H9 (cell line): ENCODE data around the gene ZNF213. TPM values are rescaled to one million over a fixed set of nuclear protein-coding genes. Genes with fewer than 3 reads are reported as not detected.

Experiments used
- DNase-seq: peaks from one replicate; pipeline ENCODE4 v3.0.0-alpha.2; 2017
- H2AFZ ChIP-seq: one replicate; pipeline ENCODE4 v1.6.1; 2013; ENCODE audit warnings: mild to moderate bottlenecking, low read length, control low read depth, moderate library complexity
- H2AK5ac ChIP-seq: 2 replicates; pipeline ENCODE4 v1.6.1; 2013; ENCODE audit warnings: low read length, control low read depth, mixed read lengths; ENCODE audit not compliant: insufficient read length
- H2BK120ac ChIP-seq: one replicate; pipeline ENCODE4 v1.6.1; 2013; ENCODE audit warnings: low read depth, mild to moderate bottlenecking, low read length, control low read depth, inconsistent platforms; ENCODE audit not compliant: poor library complexity, severe bottlenecking
- H2BK12ac ChIP-seq: 2 replicates; pipeline ENCODE4 v1.6.1; 2013; ENCODE audit warnings: low read length, control low read depth, mixed read lengths, low read depth; ENCODE audit not compliant: insufficient read length
- H2BK15ac ChIP-seq: 2 replicates; pipeline ENCODE4 v1.6.1; 2013; ENCODE audit warnings: low read depth, low read length, control low read depth
- H2BK20ac ChIP-seq: one replicate; pipeline ENCODE4 v1.6.1; 2013; ENCODE audit warnings: low read depth, mild to moderate bottlenecking, low read length, control low read depth, inconsistent platforms; ENCODE audit not compliant: poor library complexity, severe bottlenecking
- H2BK5ac ChIP-seq: 2 replicates; pipeline ENCODE4 v1.6.1; 2013; ENCODE audit warnings: low read length, control low read depth, mixed read lengths; ENCODE audit not compliant: insufficient read length
- H3K14ac ChIP-seq: 2 replicates; pipeline ENCODE4 v1.6.1; 2013; ENCODE audit warnings: low read length, control low read depth; ENCODE audit not compliant: insufficient read depth
- H3K18ac ChIP-seq: 2 replicates; pipeline ENCODE4 v1.6.1; 2013; ENCODE audit warnings: low read depth, mild to moderate bottlenecking, mixed read lengths, low read length, control low read depth; ENCODE audit not compliant: insufficient read length
- H3K23ac ChIP-seq: 2 replicates; pipeline ENCODE4 v1.6.1; 2013; ENCODE audit warnings: low read length, control low read depth, mixed read lengths, low read depth; ENCODE audit not compliant: insufficient read length
- H3K23me2 ChIP-seq: 2 replicates; pipeline ENCODE4 v1.6.1; 2013; ENCODE audit warnings: low read depth, mild to moderate bottlenecking, mixed read lengths, low read length, control low read depth; ENCODE audit not compliant: insufficient read length, poor library complexity, severe bottlenecking
- H3K27ac ChIP-seq: 2 replicates; pipeline ENCODE4 v1.5.1; 2013; ENCODE audit warnings: low read length, control low read depth, mixed read lengths, low read depth; ENCODE audit not compliant: insufficient read length
- H3K27me3 ChIP-seq: 2 replicates; pipeline ENCODE4 v1.6.1; 2013; ENCODE audit warnings: low read length, control low read depth, inconsistent platforms; ENCODE audit not compliant: insufficient read depth
- H3K4ac ChIP-seq: 2 replicates; pipeline ENCODE4 v1.6.1; 2013; ENCODE audit warnings: low read depth, mild to moderate bottlenecking, control low read depth, inconsistent platforms, low read length, moderate library complexity
- H3K4me1 ChIP-seq: 2 replicates; pipeline ENCODE4 v1.6.1; 2013; ENCODE audit warnings: low read length, control low read depth, inconsistent platforms; ENCODE audit not compliant: insufficient read depth
- H3K4me2 ChIP-seq: 2 replicates; pipeline ENCODE4 v1.6.1; 2013; ENCODE audit warnings: low read length, control low read depth, mixed read lengths; ENCODE audit not compliant: insufficient read length, insufficient read depth
- H3K56ac ChIP-seq: 2 replicates; pipeline ENCODE4 v1.6.1; 2013; ENCODE audit warnings: low read depth, mild to moderate bottlenecking, mixed read lengths, low read length, control low read depth; ENCODE audit not compliant: insufficient read length
- H3K79me1 ChIP-seq: 2 replicates; pipeline ENCODE4 v1.6.1; 2013; ENCODE audit warnings: low read depth, mild to moderate bottlenecking, moderate library complexity, low read length, control low read depth, inconsistent platforms; ENCODE audit not compliant: insufficient read depth, poor library complexity, severe bottlenecking
- H3K79me2 ChIP-seq: 2 replicates; pipeline ENCODE4 v1.6.1; 2013; ENCODE audit warnings: low read length, control low read depth, inconsistent platforms; ENCODE audit not compliant: insufficient read depth
- H3K9ac ChIP-seq: 2 replicates; pipeline ENCODE4 v1.6.1; 2013; ENCODE audit warnings: low read length, control low read depth, mixed read lengths; ENCODE audit not compliant: insufficient read length; ENCODE audit errors: extremely low read depth
- H3K9me3 ChIP-seq: one replicate; pipeline ENCODE4 v1.6.1; 2013; ENCODE audit warnings: low read depth, low read length, inconsistent platforms; ENCODE audit not compliant: control insufficient read depth
- H3T11ph ChIP-seq: one replicate; pipeline ENCODE4 v1.6.1; 2013; ENCODE audit warnings: mild to moderate bottlenecking, low read length, control low read depth, inconsistent platforms
- H4K20me1 ChIP-seq: one replicate; pipeline ENCODE4 v1.6.1; 2013; ENCODE audit not compliant: control insufficient read depth, insufficient read length, insufficient read depth
- H4K5ac ChIP-seq: 2 replicates; pipeline ENCODE4 v1.6.1; 2013; ENCODE audit warnings: low read depth, mild to moderate bottlenecking, mixed read lengths, low read length, control low read depth; ENCODE audit not compliant: insufficient read length
- H4K8ac ChIP-seq: replicated peaks from 2 replicates; pipeline ENCODE4 v1.6.1; 2013; ENCODE audit warnings: low read length, control low read depth, mixed read lengths, low read depth; ENCODE audit not compliant: insufficient read length
- H4K91ac ChIP-seq: 2 replicates; pipeline ENCODE4 v1.6.1; 2013; ENCODE audit warnings: low read depth, mild to moderate bottlenecking, moderate library complexity, mixed read lengths, low read length, control low read depth; ENCODE audit not compliant: insufficient read length
- H3K27ac Mint-ChIP-seq, 3 experiments: 2 replicates in 2 of 3; 3 replicates in 1 of 3; pipeline ENCODE4 v1.8.0; 2020 to 2021; ENCODE audit warnings: mixed read lengths in 3 of 3, mild to moderate bottlenecking in 1 of 3, moderate library complexity in 1 of 3
- H3K27me3 Mint-ChIP-seq: 2 replicates; pipeline ENCODE4 v1.8.0; 2021; ENCODE audit warnings: low read depth, mild to moderate bottlenecking, moderate library complexity, mixed read lengths
- H3K36me3 Mint-ChIP-seq, 3 experiments: 2 replicates in 2 of 3; 3 replicates in 1 of 3; pipeline ENCODE4 v1.8.0; 2020 to 2021; ENCODE audit warnings: low read depth in 3 of 3, mixed read lengths in 3 of 3; ENCODE audit not compliant: insufficient read depth in 1 of 3
- H3K4me1 Mint-ChIP-seq, 2 experiments: 2 replicates each; pipeline ENCODE4 v1.8.0; 2020; ENCODE audit warnings: mixed read lengths in 2 of 2
- H3K4me3 Mint-ChIP-seq, 2 experiments: 2 replicates in 1 of 2; 3 replicates in 1 of 2; pipeline ENCODE4 v1.8.0; 2020 to 2021; ENCODE audit warnings: mild to moderate bottlenecking in 2 of 2, mixed read lengths in 2 of 2, moderate library complexity in 1 of 2
- H3K9me3 Mint-ChIP-seq, 2 experiments: 2 replicates in 1 of 2; 3 replicates in 1 of 2; pipeline ENCODE4 v1.8.0; 2020; ENCODE audit warnings: mild to moderate bottlenecking in 2 of 2, mixed read lengths in 2 of 2, moderate library complexity in 1 of 2
- CTCF ChIP-seq: fragments of 200-600 bp; sonication (generic); conservative IDR thresholded peaks from 3 replicates; pipeline ENCODE4 v1.8.0; 2021; ENCODE audit warnings: antibody characterized with exemption, mild to moderate bottlenecking
- WGBS: extraction: QIAGEN DNeasy Blood & Tissue Kit; methylation state at CpG from one replicate; pipeline ENCODE4 v1.1.7; 2013; ENCODE audit warnings: missing lambda C conversion rate, low lambda C conversion rate, mixed read lengths; ENCODE audit not compliant: insufficient read length; ENCODE audit errors: extremely low coverage; 5-methylcytosine and 5-hydroxymethylcytosine counted together
- total RNA-seq: library from RNA; stranded (reverse); gene quantifications from 2 replicates; pipeline ENCODE4 v1.2.1, GENCODE V29; 2021

The ZNF213 gene
- total RNA-seq, 1 experiment from 2014 or later = 6.4 TPM

- Mint-ChIP-seq H3K36me3 (no peaks in the 10 kb centered on the region), H3K27ac (no peak overlapping the region; a peak in 1 of 7 replicates), H3K4me1 (peaks cover 7 to 12% of the 10 kb centered on the region in 2 experiments)
These were observed 13.7 kb downstream of the ZNF213 start for GRCh38 chr16:3148256-3149192.

More at GRCh38 chr16:3148256-3149192, 13.7 kb downstream of the ZNF213 start:
- H3K23ac ChIP-seq = no peak overlapping the region
- no peaks in the 10 kb centered on the region for H3K79me2 ChIP-seq
- H3K18ac ChIP-seq = no peak overlapping the region
- no peak for DNase-seq
- no peak overlapping the region for H4K8ac ChIP-seq
- no peak overlapping the region for H4K91ac ChIP-seq
- H3K79me1 ChIP-seq = no peaks in the 10 kb centered on the region
- WGBS = no CpG with 5 or more reads among the region's 13 CpGs
- H2BK12ac ChIP-seq = no peak overlapping the region
- H4K20me1 ChIP-seq = no peaks in the 10 kb centered on the region
- Mint-ChIP-seq H3K9me3 (peaks cover 3 to 8% of the 10 kb centered on the region in 2 experiments; a peak in 2 of 5 replicates), H3K27me3 (peaks cover 39% of the 10 kb centered on the region), H3K4me3 (peak overlapping the region; percentile 85 to 90)
- no peak overlapping the region for H2AK5ac ChIP-seq
- no peak overlapping the region for H2BK120ac ChIP-seq
- no peak overlapping the region for H2AFZ ChIP-seq
- H3T11ph ChIP-seq = no peak overlapping the region
- H2BK5ac ChIP-seq = no peak overlapping the region
- H4K5ac ChIP-seq = no peak overlapping the region
- H3K4me1 ChIP-seq = no peaks in the 10 kb centered on the region
- TF ChIP-seq CTCF = no peak
- no peak overlapping the region for H2BK15ac ChIP-seq
- no peak overlapping the region for H2BK20ac ChIP-seq
- H3K4me2 ChIP-seq = no peak overlapping the region
- no peaks in the 10 kb centered on the region for H3K9me3 ChIP-seq
- H3K14ac ChIP-seq = no peak overlapping the region
- no peak overlapping the region for H3K27ac ChIP-seq
- peaks cover 13% of the 10 kb centered on the region for H3K23me2 ChIP-seq
- H3K56ac ChIP-seq = no peak overlapping the region
- H3K9ac ChIP-seq = no peak overlapping the region
- H3K4ac ChIP-seq = no peak overlapping the region
- no peaks in the 10 kb centered on the region for H3K27me3 ChIP-seq
